ENCODE data around the gene FURIN.
A peak's percentile ranks its signal among the peaks of the same experiment; 100 is the strongest.
"Not testable (repeated sequence)": the region's sequence is repeated elsewhere in the genome, so short reads cannot be mapped to it uniquely, and the experiment has no call there.

Gene FURIN

GRCh38 chr15:90918034-90918788 lies 49.8 kb downstream of the FURIN start:
- no peak for DNase-seq

- DNase-seq, result no peak
These were observed 50.4 kb downstream of the FURIN start for GRCh38 chr15:90918835-90919234.

DNA sequence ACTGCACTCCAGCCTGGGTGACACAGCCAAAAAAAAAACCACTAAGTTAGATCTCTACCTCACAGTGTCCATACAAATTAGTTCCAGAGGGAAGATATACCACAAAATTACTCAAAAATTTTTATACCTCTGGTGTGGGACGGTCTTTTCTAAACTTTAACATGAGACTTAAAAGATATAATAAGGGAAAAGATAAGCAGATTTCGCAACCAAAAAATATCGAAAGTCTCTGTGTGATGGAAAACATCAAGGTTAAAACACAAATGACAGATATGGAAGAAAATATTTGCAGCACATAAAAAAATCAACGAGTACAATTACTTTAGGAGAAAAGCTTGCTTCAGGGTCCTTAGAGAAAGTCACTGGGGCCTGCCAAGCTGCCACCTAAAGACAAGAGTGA lies 53.5 kb downstream of the FURIN start:
- no peak for DNase-seq

DNA sequence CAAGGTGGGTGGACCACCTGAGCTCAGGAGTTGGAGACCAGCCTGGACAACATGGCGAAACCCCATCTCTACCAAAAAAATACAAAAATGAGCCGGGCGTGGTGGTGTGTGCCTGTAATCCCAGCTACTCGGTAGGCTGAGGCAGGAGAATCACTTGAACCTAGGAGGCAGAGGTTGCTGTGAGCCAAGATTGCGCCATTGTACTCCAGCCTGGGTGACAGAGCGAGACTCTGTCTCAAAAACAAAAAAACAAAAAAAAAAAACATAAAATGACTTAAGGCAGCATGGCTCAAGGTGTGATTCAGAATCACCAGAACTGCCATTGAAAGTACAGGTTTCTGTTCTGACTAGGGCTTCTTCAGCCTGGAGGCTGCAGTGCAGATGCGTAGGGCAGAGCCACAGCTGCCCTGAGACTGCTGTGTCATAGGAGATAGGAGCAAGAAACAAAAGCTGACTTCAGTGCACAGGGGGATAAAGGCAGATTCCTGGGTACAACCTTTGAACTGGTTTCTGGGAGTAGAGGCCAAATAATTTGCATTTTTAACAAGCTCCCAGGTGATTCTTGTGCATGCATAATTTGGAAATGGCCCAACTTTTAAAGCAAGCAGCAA lies 54.4 kb downstream of the FURIN start:
- DNase-seq, result not testable (repeated sequence)

DNA sequence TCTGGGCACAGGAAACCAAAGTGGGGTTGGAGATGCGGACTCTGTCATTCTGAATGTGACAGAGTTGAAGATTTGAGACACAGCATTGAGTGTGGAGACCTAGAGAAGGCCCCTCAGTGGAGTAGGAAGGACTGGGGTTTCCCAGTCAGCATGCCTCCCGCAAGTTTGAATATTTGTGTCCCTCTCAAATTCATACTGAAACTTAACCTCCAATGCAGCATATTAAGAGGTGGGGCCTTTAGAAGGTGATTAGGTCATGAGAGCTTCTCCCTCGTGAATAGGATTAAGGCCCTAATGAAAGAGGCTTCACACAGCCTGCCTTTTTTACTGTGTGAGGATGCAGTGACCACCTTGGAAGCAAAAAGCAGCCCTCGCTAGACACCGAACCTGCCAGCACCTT lies 56.0 kb downstream of the FURIN start:
- DNase-seq, result no peak

DNA sequence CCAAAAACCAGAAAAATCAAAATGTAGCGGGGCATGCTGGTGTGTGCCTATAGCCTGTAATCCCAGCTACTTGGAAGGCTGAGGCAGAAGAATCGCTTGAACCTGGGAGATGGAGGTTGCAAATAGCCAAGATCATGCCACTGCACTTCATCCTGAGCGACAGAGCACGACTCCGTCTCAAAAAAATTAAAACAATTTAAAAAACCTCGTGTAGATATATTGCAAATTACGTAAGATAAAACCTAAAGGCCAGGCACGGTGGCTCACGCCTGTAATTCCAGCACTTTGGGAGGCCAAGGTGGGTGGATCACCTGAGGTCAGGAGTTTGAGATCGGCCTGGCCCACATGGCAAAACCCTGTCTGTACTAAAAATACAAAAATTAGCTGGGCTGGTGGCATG lies 58.4 kb downstream of the FURIN start:
- DNase-seq, result not testable (repeated sequence)

- not testable (repeated sequence) for DNase-seq
These were observed 59.7 kb downstream of the FURIN start for GRCh38 chr15:90928106-90928505.

GRCh38 chr15:90929246-90930019 lies 61.0 kb downstream of the FURIN start:
- no peak for DNase-seq

- DNase-seq, result peak; percentile 23
These were observed 62.6 kb downstream of the FURIN start for GRCh38 chr15:90930861-90931574.

GRCh38 chr15:90931575-90931827 lies 63.1 kb downstream of the FURIN start:
- no peak for DNase-seq

- peak; percentile 83 for DNase-seq
These were observed 63.7 kb downstream of the FURIN start, which contains the start of gene HDDC3 for GRCh38 chr15:90931828-90932659. Gene HDDC3, minus strand, starts transcription at chr15:90932549. Its CDS starts 9 bp downstream, at chr15:90932540.

DNA sequence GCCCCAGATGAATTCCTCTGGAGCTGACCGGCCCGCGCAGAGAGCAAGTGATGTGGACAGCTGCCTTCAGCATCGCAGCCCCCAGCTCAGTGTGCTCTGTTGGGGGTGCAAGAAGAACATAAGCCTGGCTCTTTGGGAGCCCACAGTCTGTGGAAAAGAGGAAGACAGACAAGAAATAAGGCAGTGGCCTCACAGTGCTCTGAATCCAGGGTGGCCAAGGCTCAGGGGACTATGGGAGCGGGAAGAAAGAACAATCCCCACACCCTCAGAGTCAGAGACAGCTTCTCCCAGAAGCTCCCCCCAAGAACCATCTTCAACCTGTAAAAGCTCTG lies 64.2 kb downstream of the FURIN start:
- DNase-seq, result no peak
